IMR-90 (cell line): ENCODE measurements around the gene INPP5A. TPM values are rescaled to one million over a fixed set of nuclear protein-coding genes. Genes with fewer than 3 reads are reported as not detected.

Source experiments
- ATAC-seq: fragments of 200-7000 bp; cut with Tn5 transposase; 2 replicates; pipeline ENCODE4 v1.9.1; 2020; ENCODE audit warnings: low read depth, mild to moderate bottlenecking, moderate library complexity
- BruUV-seq: library from RNA; stranded (reverse); fragments of 400-500 nt; replicated peaks from 2 replicates; lab custom pipeline; 2021; lab: Mats Ljungman, UMichigan
- CTCF ChIA-PET: fragments of 300-600 bp; formaldehyde crosslinking; extraction: SDS; loops from one replicate; lab custom pipeline; 2021; ENCODE audit warnings: antibody characterized with exemption; lab: Yijun Ruan, JAX
- POLR2A ChIA-PET: fragments of 300-600 bp; sonication (Branson Sonifier 250); formaldehyde crosslinking; loops from one replicate; lab custom pipeline; 2022; ENCODE audit warnings: antibody characterized with exemption; ENCODE audit not compliant: unreplicated experiment; lab: Charles Lee
- DNase-seq: peaks from one replicate; pipeline ENCODE4 v3.0.0; 2013
- H2AFZ ChIP-seq: replicated peaks from 2 replicates; pipeline ENCODE3; 2013; ENCODE audit warnings: low read length, mild to moderate bottlenecking; ENCODE audit not compliant: poor library complexity
- H2AK5ac ChIP-seq: 2 replicates; pipeline ENCODE4 v1.6.1; 2013; ENCODE audit warnings: low read depth, low read length, inconsistent platforms
- H2AK9ac ChIP-seq: replicated peaks from 2 replicates; pipeline ENCODE3; 2013; ENCODE audit warnings: mild to moderate bottlenecking, low read depth, low read length, moderate library complexity; ENCODE audit not compliant: poor library complexity
- H2BK120ac ChIP-seq: 2 replicates; pipeline ENCODE4 v1.6.1; 2013; ENCODE audit warnings: low read depth, low read length, inconsistent platforms
- H2BK15ac ChIP-seq: 3 replicates; pipeline ENCODE4 v1.6.1; 2013; ENCODE audit warnings: low read depth, low read length, inconsistent platforms
- H2BK20ac ChIP-seq: 2 replicates; pipeline ENCODE4 v1.6.1; 2013; ENCODE audit warnings: low read depth, mild to moderate bottlenecking, inconsistent platforms, low read length, moderate library complexity
- H2BK5ac ChIP-seq: 2 replicates; pipeline ENCODE4 v1.6.1; 2013; ENCODE audit warnings: mild to moderate bottlenecking, low read depth, low read length, inconsistent platforms; ENCODE audit not compliant: poor library complexity, severe bottlenecking
- H3K14ac ChIP-seq: replicated peaks from 2 replicates; pipeline ENCODE4 v1.6.1; 2013; ENCODE audit warnings: low read depth, low read length, inconsistent platforms
- H3K18ac ChIP-seq: 2 replicates; pipeline ENCODE4 v1.6.1; 2013; ENCODE audit warnings: low read depth, low read length, control low read depth
- H3K23ac ChIP-seq: 2 replicates; pipeline ENCODE4 v1.6.1; 2013; ENCODE audit warnings: low read depth, low read length, inconsistent platforms
- H3K27ac ChIP-seq: 2 replicates; pipeline ENCODE4 v1.5.1; 2013; ENCODE audit warnings: mild to moderate bottlenecking, control low read depth, low read length; ENCODE audit not compliant: insufficient read depth
- H3K27me3 ChIP-seq: 2 replicates; pipeline ENCODE4 v1.6.1; 2013; ENCODE audit warnings: low read length; ENCODE audit not compliant: control insufficient read depth, insufficient read depth
- H3K36me3 ChIP-seq: 2 replicates; pipeline ENCODE4 v1.6.1; 2013; ENCODE audit warnings: low read length, mixed read lengths; ENCODE audit not compliant: control insufficient read depth, insufficient read depth
- H3K4ac ChIP-seq: 2 replicates; pipeline ENCODE4 v1.6.1; 2013; ENCODE audit warnings: low read depth, low read length, inconsistent platforms
- H3K4me1 ChIP-seq: 2 replicates; pipeline ENCODE4 v1.6.1; 2013; ENCODE audit warnings: low read length, mixed read lengths; ENCODE audit not compliant: control insufficient read depth, insufficient read depth
- H3K4me2 ChIP-seq: 2 replicates; pipeline ENCODE4 v1.6.1; 2013; ENCODE audit warnings: low read depth, mild to moderate bottlenecking, control low read depth, low read length, moderate library complexity
- H3K4me3 ChIP-seq: 2 replicates; pipeline ENCODE4 v1.5.1; 2013; ENCODE audit warnings: low read depth, mild to moderate bottlenecking, control low read depth, low read length, moderate library complexity; ENCODE audit not compliant: insufficient read depth
- H3K56ac ChIP-seq: 2 replicates; pipeline ENCODE4 v1.6.1; 2013; ENCODE audit warnings: low read length, inconsistent platforms; ENCODE audit not compliant: insufficient read depth; ENCODE audit errors: extremely low read depth
- H3K79me1 ChIP-seq, 2 experiments: 2 replicates each; pipeline ENCODE4 v1.6.1; 2013; ENCODE audit warnings: low read length in 2 of 2, inconsistent platforms in 1 of 2, low read depth in 1 of 2
- H3K9ac ChIP-seq: 2 replicates; pipeline ENCODE4 v1.6.1; 2013; ENCODE audit warnings: low read depth, low read length, control low read depth
- H3K9me1 ChIP-seq: 2 replicates; pipeline ENCODE4 v1.6.1; 2013; ENCODE audit warnings: low read length, inconsistent platforms; ENCODE audit not compliant: insufficient read depth
- H3K9me3 ChIP-seq: 2 replicates; pipeline ENCODE4 v1.6.1; 2013; ENCODE audit warnings: low read length; ENCODE audit not compliant: control insufficient read depth, insufficient read depth
- H4K20me1 ChIP-seq: 2 replicates; pipeline ENCODE4 v1.6.1; 2013; ENCODE audit warnings: low read length, inconsistent platforms; ENCODE audit not compliant: insufficient read depth
- H4K5ac ChIP-seq: 2 replicates; pipeline ENCODE4 v1.6.1; 2013; ENCODE audit warnings: mild to moderate bottlenecking, low read depth, low read length, control low read depth
- H4K8ac ChIP-seq, 2 experiments: 2 replicates each; pipeline ENCODE4 v1.6.1; 2013; ENCODE audit warnings: low read depth in 2 of 2, low read length in 2 of 2, control low read depth in 1 of 2, inconsistent platforms in 1 of 2
- H4K91ac ChIP-seq: 2 replicates; pipeline ENCODE4 v1.6.1; 2013; ENCODE audit warnings: low read depth, low read length, inconsistent platforms; ENCODE audit not compliant: insufficient read depth
- BHLHE40 ChIP-seq: fragments of 150-350 bp; IDR thresholded peaks from 2 replicates; pipeline ENCODE4 v1.6.1; 2016; ENCODE audit warnings: mild to moderate bottlenecking, low read depth, low read length
- CHD1 ChIP-seq: IDR thresholded peaks from 2 replicates; pipeline ENCODE4 v1.6.1; 2012; ENCODE audit warnings: low read depth, low read length, improper control_type of control experiment
- POLR2A ChIP-seq: IDR thresholded peaks from 2 replicates; pipeline ENCODE4 v1.6.1; 2012; ENCODE audit warnings: mild to moderate bottlenecking, low read depth, low read length
- WGBS, 2 experiments: methylation state at CpG; one replicate each; pipeline versions ENCODE4 v1.1.5 to v1.1.7; 2013; ENCODE audit warnings: missing lambda C conversion rate in 2 of 2; ENCODE audit not compliant: insufficient read length in 1 of 2; ENCODE audit errors: extremely low coverage in 2 of 2; 5-methylcytosine and 5-hydroxymethylcytosine counted together
- dilution Hi-C: fragments of 300-500 bp; cut with HindIII; formaldehyde crosslinking; loops from one replicate; pipeline ENCODE4 v1.14.3; 2018; ENCODE audit warnings: low sequenced_read_pairs; ENCODE audit not compliant: unreplicated experiment
- in situ Hi-C: fragments of 300-500 bp; cut with MboI; formaldehyde crosslinking; loops from 3 replicates; pipeline ENCODE4 v1.14.3; 2019; ENCODE audit warnings: low sequenced_read_pairs, inconsistent platforms, mixed read lengths
- intact Hi-C: fragments of 100-400 bp; cut with micrococcal nuclease; formaldehyde crosslinking; loops from 2 replicates; pipeline ENCODE4 v1.10.0; 2022
- polyA plus RNA-seq, 3 experiments: library from polyadenylated mRNA; depleted of rRNA; stranded (reverse); fragments of >200 nt; gene quantifications; 2 replicates each; pipeline ENCODE4 v1.2.3, GENCODE V29; 2012; ENCODE audit warnings: low replicate concordance in 1 of 3
- total RNA-seq: library from RNA; depleted of rRNA; stranded (reverse); fragments of >200 nt; gene quantifications from 2 replicates; pipeline ENCODE4 v1.2.3, GENCODE V29; 2012

The INPP5A gene
- total and polyA plus RNA-seq, 2 of the 4 experiments (the other 2 are of a cell fraction) = 21.4 to 36.7 TPM

GRCh38 chr10:132652446-132652845 is 114.9 kb downstream of the INPP5A start:
- no peak overlapping the region for H2BK15ac ChIP-seq
- no TSS peak for BruUV-seq
- no peak overlapping the region for H3K18ac ChIP-seq
- H4K20me1 ChIP-seq = peaks cover 3% of the 10 kb centered on the region; the same call in 1 of the 2 replicates
- no peak overlapping the region for H3K4me3 ChIP-seq
- TF ChIP-seq CHD1 (no peak), BHLHE40 (no peak), POLR2A (no peak)
- 92% methylated on average over 4 of the region's 15 CpGs; no CpG with 5 or more reads in 1 of the 2 experiments for WGBS, 2 experiments
- no peaks in the 10 kb centered on the region; a peak in 1 of 4 replicates for H3K79me1 ChIP-seq
- DNase-seq (no peak), ATAC-seq (no peak)
- no peak overlapping the region for H2BK5ac ChIP-seq
- no peak overlapping the region for H4K91ac ChIP-seq
- intact Hi-C loops (loop anchor here (5.0 kb wide), 1 partner anchor 290 kb away; the partner anchor contains the start of gene CFAP46), dilution Hi-C loops (no loop called here), in situ Hi-C loops (loop anchor here (10.0 to 25.0 kb wide), 3 partner anchors 122 to 610 kb away; no protein-coding TSS in a partner anchor)
- no peak overlapping the region for H3K56ac ChIP-seq
- no peak overlapping the region for H3K27ac ChIP-seq
- no peak overlapping the region for H2BK20ac ChIP-seq
- H2BK120ac ChIP-seq = no peak overlapping the region
- no peaks in the 10 kb centered on the region for H3K9me1 ChIP-seq
- no peak overlapping the region for H4K5ac ChIP-seq
- no peak overlapping the region for H2AFZ ChIP-seq
- ChIA-PET POLR2A (no interaction called here), CTCF (no interaction called here)
- no peak overlapping the region for H3K9ac ChIP-seq
- no peak overlapping the region for H2AK9ac ChIP-seq
- no peak overlapping the region for H3K4me2 ChIP-seq
- H3K4ac ChIP-seq = no peak overlapping the region
- no peak overlapping the region for H3K23ac ChIP-seq
- H3K27me3 ChIP-seq = no peaks in the 10 kb centered on the region
- H4K8ac ChIP-seq = no peak overlapping the region
- no peaks in the 10 kb centered on the region for H3K4me1 ChIP-seq
- peaks cover 7% of the 10 kb centered on the region for H3K36me3 ChIP-seq
- H2AK5ac ChIP-seq = no peak overlapping the region
- no peaks in the 10 kb centered on the region for H3K9me3 ChIP-seq
- H3K14ac ChIP-seq = no peak overlapping the region
